Measurements from ENCODE around the gene MARCHF7. TPM values are rescaled to one million over a fixed set of nuclear protein-coding genes. Genes with fewer than 3 reads are reported as not detected.
A peak's percentile ranks its signal among the peaks of the same experiment; 100 is the strongest.
"Not testable (repeated sequence)": the region's sequence is repeated elsewhere in the genome, so short reads cannot be mapped to it uniquely, and the experiment has no call there.

Gene MARCHF7
- total RNA-seq, result 100 to 1,000 TPM; 105 to 203 (median 132) TPM

GRCh38 chr2:159712143-159712928 lies at the start of gene MARCHF7:
Gene MARCHF7 (plus strand): TSS chr2:159712506. CDS start chr2:159729023, 16,517 bp downstream.
- TF ChIP-seq, protein P1, sequence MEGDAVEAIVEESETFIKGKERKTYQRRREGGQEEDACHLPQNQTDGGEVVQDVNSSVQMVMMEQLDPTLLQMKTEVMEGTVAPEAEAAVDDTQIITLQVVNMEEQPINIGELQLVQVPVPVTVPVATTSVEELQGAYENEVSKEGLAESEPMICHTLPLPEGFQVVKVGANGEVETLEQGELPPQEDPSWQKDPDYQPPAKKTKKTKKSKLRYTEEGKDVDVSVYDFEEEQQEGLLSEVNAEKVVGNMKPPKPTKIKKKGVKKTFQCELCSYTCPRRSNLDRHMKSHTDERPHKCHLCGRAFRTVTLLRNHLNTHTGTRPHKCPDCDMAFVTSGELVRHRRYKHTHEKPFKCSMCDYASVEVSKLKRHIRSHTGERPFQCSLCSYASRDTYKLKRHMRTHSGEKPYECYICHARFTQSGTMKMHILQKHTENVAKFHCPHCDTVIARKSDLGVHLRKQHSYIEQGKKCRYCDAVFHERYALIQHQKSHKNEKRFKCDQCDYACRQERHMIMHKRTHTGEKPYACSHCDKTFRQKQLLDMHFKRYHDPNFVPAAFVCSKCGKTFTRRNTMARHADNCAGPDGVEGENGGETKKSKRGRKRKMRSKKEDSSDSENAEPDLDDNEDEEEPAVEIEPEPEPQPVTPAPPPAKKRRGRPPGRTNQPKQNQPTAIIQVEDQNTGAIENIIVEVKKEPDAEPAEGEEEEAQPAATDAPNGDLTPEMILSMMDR (IDR thresholded peaks at IDR 0.05), result peak in 5 of 6 experiments; percentile 19 to 68 (median 48)
- peak; percentile 74 to 95 for TF ChIP-seq POLR2A (IDR thresholded peaks at IDR 0.05)
- peaks cover 24 to 32% of the 10 kb centered on the region in 2 donors for H3K4me1 ChIP-seq
- 0 to 1% methylated on average over 36 to 58 of the region's 72 CpGs for WGBS, 2 donors
- peak; percentile 95 to 97 for DNase-seq
- H3K9me3 ChIP-seq, result no peaks in the 10 kb centered on the region
- intact Hi-C loops (cut with DNase I), result loop anchor here (10.0 kb wide), 1 partner anchor 88 kb away; no protein-coding TSS in a partner anchor
- H3K27ac ChIP-seq, result peak within 1 kb of the TSS; percentile 99
- peak within 1 kb of the TSS; percentile 90 to 99 (median 99) for H3K4me3 ChIP-seq (replicated peaks in 1 of 3)
- no peaks in the 10 kb centered on the region for H3K27me3 ChIP-seq
- peaks cover 4% of the 10 kb centered on the region in 2 donors for H3K36me3 ChIP-seq

GRCh38 chr2:159667423-159667822 lies 44.9 kb upstream of the MARCHF7 start:
- intact Hi-C loops (cut with DNase I); H3K27me3 ChIP-seq; H3K9me3 ChIP-seq; H3K27ac ChIP-seq; H3K36me3 ChIP-seq; H3K4me1 ChIP-seq; DNase-seq; H3K4me3 ChIP-seq (replicated peaks in 1 of 3): not testable (repeated sequence)
- 98% methylated on average over 3 of the region's 3 CpGs for WGBS, 2 donors

DNA sequence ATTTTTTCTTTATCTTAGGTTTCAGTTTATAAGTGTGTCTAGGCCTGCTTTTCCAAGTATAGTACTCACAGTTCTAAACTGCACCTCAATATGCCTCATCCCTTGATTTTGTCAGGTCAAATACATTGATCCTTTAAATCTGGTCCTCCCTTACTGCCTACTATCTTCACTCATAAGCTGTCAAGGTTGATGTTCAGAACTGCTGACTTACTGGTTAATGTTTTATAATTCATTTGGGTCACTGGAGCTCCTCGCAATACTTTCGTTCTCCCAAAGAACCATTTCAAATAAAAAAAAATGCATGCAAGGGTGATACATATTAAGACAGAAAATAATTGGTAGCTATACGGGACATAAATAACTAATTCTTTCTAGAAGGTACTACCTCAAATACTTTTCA lies 41.3 kb upstream of the MARCHF7 start:
- no peak overlapping the region for H3K4me3 ChIP-seq (replicated peaks in 1 of 3)
- TF ChIP-seq, protein P1 (IDR thresholded peaks at IDR 0.05), result no peak
- no peak for TF ChIP-seq POLR2A (IDR thresholded peaks at IDR 0.05)
- intact Hi-C loops (cut with DNase I), result no loop called here
- H3K36me3 ChIP-seq, result no peaks in the 10 kb centered on the region
- no peaks in the 10 kb centered on the region for H3K4me1 ChIP-seq
- WGBS, 2 donors, result 98 to 99% methylated on average over 3 of the region's 3 CpGs
- no peaks in the 10 kb centered on the region for H3K9me3 ChIP-seq
- DNase-seq, result no peak
- H3K27ac ChIP-seq, result no peak overlapping the region
- no peaks in the 10 kb centered on the region for H3K27me3 ChIP-seq

- 95 to 96% methylated on average over 1 of the region's 1 CpG for WGBS, 2 donors
- TF ChIP-seq POLR2A (IDR thresholded peaks at IDR 0.05), result no peak
- TF ChIP-seq, protein P1 (IDR thresholded peaks at IDR 0.05), result peak in 3 of 6 experiments; percentile 23 to 24 (median 24)
- no peaks in the 10 kb centered on the region for H3K27me3 ChIP-seq
- H3K4me1 ChIP-seq, result no peaks in the 10 kb centered on the region
- H3K9me3 ChIP-seq, result no peaks in the 10 kb centered on the region
- H3K4me3 ChIP-seq (replicated peaks in 1 of 3), result no peak overlapping the region
- H3K36me3 ChIP-seq, result no peaks in the 10 kb centered on the region
- no peak overlapping the region for H3K27ac ChIP-seq
- intact Hi-C loops (cut with DNase I), result no loop called here
- no peak for DNase-seq
These were observed 34.7 kb upstream of the MARCHF7 start for GRCh38 chr2:159677654-159678053.

DNA sequence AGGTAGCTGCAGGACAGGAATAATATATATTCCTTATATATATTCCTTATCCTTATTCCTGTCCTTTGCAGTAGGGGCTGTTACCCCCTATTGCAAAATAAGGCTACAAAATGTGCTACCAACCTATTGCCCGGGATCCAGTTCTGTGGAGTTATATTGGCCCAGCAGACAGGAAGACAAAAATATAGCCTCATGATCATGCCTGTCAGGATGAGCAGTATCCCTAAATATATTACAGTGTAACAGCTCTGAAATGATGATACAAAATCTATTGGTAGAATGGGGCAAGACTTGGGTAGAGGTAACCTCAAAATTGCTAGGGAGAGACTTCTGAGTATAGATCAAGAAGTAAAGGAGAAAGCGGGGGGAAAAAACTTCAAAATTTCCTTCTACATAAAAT lies 31.6 kb upstream of the MARCHF7 start:
- Histone ChIP-seq H3K4me1 (no peaks in the 10 kb centered on the region), H3K27ac (no peak overlapping the region), H3K9me3 (no peaks in the 10 kb centered on the region), H3K4me3 (replicated peaks in 1 of 3) (no peak overlapping the region), H3K36me3 (no peaks in the 10 kb centered on the region), H3K27me3 (no peaks in the 10 kb centered on the region)
- DNase-seq, result no peak
- TF ChIP-seq, protein P1 (IDR thresholded peaks at IDR 0.05), result no peak
- no peak for TF ChIP-seq POLR2A (IDR thresholded peaks at IDR 0.05)
- WGBS, 2 donors, result 91 to 93% methylated on average over 2 of the region's 2 CpGs
- intact Hi-C loops (cut with DNase I), result no loop called here

All from thyroid gland (tissue), 4 donors.